Activated CD4-positive, alpha-beta T cell treated with anti-CD3 and anti-CD28 coated beads for 24 hours (primary cell): ENCODE data around the gene TIGD3.
A peak's percentile ranks its signal among the peaks of the same experiment; 100 is the strongest.

Source experiments
- DNase-seq, 2 donors: peaks; one replicate each; pipeline ENCODE4 v3.0.0-alpha.2; 2020; ENCODE audit warnings: low read depth in 2 of 2

TIGD3 gene, protein sequence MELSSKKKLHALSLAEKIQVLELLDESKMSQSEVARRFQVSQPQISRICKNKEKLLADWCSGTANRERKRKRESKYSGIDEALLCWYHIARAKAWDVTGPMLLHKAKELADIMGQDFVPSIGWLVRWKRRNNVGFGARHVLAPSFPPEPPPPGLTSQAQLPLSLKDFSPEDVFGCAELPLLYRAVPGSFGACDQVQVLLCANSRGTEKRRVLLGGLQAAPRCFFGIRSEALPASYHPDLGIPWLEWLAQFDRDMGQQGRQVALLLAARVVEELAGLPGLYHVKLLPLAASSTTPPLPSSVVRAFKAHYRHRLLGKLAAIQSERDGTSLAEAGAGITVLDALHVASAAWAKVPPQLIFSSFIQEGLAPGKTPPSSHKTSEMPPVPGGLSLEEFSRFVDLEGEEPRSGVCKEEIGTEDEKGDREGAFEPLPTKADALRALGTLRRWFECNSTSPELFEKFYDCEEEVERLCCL

DNA sequence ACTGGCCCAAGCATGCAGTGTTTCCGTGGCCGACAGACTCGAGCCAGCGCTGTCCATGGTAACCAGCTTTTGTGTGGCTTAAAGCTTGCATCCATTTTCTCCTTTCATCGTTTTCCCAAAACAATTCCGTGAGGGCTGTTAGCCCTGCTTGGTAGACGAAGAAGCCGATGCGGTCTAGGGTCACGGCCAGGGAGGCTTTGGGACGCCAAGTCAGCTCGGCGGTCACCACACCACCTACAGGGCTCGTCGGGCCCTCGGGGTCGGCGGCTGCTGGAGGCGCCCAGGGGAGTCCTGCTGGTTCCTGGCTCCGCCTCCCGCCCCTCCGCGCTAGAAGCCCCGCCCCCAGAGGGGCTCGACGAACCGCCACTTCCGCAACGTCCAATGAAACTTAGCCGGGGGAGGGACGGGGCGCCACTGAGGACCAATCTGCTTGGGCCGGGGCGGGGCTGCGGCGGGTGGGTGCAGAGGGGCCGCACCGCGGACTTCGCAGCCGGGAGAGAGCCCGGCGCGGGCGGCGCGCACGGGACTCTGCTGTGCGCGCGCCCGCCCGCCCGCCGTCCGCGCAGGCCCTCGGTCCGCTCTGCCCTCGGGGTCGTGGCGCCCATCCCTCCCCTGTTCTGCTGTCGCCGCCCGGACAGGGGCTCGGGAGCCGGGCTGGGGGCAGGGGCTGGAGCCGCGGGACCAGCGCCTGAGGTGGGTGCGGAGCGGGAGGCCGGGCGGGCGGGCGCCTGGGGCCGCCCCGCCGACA is at the start of gene TIGD3:
TSS of gene TIGD3 (plus strand) at position 487 of the 748 bp plus-strand sequence. CDS start 1,058 bp downstream, outside the sequence.
- peak; percentile 97 to 98 for DNase-seq

DNA sequence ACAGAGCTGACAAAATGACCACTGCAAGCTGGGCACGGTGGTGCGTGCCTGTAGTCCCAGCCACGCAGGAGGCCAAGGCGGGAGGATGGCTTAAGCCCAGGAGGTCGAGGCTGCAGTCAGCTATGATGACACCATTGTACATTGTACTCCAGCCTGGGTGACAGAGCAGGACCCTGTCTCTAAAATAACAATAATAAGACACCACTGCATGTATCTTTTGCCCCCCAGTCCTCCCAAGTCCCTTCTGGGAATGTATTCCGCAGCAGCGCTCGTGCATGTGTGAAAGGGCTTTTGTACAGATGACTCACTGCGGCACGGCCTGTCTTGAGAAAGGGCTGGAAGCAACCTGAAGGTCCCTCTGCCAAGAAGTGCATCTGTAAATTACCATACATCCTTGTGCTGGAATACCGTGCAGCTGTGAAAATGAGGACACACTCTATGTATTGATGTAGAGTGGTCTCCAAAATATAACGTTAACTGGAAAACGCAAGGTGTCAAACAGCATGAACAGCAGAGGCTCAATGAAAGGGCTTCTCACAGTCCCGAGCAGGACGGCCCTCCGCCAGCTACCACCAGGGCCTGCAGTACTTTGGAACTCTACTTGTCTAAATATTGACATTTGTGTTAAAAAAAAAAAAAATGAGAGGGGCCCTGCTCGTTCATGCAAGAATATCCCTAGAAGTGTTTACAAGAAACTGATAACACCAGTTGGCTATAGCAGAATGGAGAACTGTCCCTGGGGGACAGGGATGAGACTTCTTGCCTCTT is 48.9 kb upstream of the TIGD3 start:
- DNase-seq, result no peak

DNA sequence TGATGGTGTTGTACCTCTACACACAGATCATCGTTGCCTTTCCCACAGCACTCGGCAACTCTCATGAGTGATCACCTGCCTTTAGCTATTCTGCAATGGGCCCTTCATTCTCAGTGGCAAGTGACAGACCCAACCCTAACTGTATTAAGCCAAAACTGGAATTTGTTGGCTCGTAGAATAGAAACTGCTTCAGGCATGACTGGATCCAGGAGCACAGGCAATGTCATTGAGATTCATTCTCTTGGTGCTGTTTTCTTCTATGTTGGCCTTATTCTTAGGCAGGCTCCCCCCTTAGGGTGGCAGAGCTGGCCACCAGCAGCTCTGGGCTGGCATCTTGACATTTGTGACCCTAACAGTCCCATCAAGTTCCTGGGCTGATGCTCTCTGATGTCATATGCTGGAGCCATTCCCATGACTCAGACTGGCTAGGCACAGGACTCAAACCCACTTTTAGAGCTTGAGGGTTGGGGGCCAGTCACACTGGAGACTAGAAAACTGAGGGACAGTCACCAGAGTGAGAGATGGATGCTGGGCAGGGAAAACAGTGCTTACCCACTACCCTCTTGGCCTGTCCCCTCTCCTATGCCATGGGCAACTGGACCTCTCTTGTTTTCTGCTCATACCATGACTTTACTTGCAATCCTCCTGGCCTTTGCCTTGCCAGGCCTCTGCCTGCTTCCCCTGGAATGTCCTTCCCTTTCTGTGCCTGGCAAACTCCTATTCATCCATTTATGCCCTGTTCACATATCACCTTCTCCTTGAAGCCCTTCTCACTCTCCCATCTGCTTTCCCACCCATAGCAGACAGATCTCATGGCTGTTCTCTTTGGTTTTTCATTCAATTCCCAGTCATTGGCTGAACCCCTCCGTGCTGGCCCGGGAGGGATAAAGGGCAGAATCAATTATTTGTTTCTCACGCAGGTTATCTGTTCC is 47.0 kb upstream of the TIGD3 start:
- no peak for DNase-seq

DNA sequence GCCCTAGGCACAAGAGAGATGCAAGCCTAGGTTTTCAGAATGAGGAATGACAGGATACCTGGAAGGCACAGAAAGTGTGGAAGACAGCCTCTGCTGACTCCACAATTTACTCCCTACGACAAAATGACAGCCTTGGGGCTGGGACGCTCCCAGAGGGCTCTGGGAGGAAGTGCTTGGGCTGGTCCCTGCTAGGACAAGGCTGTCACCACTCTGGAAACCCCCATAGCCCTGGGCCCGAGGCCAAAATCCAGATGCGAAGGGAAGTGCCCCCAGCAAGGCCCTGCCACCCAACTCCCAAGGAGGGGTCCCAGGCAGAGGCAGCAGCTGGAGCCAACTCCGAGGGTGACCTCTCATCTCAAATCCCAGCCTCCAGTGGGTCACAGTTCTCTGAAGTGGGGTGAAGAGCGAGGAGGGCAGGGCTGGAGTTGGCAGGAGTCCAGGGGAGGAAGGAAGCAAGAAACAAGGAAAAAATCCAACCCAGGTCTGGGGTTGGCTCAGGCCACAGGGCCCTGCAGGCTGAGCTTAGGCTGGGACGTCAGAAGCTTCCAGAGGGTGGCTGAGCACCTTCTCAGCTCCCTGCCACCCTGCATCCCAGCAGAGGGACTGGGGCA is 46.2 kb upstream of the TIGD3 start:
- DNase-seq, result no peak

DNA sequence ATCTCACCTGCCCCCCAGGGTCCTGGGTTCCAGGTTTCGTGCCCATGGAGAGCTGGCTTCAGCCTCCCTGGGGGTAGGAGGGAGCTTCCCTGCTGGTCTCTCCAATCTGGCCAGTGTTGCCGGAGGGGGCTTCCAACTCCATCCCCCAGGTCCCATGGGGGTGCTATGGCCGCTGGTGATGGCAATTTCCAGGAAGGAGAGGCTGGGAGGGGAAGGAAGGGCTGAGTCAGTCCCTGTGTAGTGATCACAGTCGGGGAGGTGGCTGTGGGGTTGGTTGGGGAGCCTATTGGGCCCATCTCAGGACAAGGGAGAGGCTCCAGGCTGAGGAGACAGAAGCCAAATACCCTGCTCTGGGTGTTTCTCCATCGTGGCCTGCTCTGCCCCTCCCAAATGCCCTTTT is 45.5 kb upstream of the TIGD3 start:
- DNase-seq, result no peak

DNA sequence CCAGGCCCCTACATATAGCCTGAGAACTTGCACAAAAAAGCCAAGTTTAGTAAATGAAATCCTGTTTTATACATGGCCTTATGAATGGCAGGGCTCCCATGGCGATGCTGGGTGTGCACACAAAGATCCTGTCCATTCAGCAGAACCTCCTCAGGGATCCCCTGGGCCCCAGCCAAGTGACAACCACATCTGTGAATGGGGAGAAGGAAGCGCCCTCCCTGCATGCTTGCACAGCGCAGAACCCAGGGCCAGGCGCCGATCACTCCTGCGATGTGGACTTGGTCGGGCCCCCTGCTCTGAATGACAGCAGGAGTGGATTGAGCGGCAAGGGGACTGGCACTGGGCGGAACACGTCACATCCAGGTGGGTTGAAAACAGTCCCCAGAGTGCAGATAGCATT is 44.3 kb upstream of the TIGD3 start:
- no peak for DNase-seq

DNA sequence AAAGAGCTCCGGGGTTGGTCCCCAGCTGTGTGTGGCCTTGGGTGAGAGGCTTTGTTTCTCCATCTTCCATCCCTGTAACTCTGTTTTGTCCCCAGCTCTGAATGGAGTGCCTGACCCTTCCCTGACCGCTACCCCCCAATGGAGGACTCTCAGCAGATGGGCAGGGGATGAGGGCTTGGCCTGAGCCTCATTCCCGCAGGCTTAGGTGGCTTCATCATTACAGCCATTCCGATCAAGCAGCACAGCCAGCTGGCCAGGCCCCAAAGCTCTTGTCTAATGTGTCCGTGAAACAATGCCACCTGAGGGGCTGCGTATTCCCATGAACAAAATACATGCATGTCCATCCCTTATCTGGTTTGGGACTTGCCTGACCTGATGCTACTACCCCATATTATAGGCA is 43.8 kb upstream of the TIGD3 start:
- no peak for DNase-seq

DNA sequence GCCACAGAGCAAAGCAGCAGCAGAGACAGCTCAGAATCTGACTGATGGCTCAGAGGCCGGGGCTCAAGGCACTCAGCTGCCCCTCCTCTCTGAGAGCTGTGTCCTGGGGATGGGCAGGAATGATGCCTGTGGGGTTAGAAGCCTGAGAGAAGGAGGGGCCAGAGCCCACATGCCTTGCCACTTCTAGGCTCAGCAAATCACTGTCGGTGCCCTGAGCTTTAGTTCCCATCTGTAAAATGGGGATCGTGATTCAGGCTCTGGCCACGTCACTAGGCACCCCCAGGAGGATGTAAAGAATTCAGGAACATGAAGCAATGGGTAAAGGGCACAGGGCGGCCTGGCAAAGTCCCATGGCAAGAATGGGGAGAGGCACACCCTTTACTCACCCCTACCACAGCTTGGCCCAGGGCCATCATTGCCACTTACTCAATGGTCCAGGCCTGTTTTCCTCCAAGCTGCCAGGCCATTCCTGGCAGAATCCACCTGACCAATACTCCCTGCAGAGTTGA is 43.3 kb upstream of the TIGD3 start:
- no peak for DNase-seq

DNA sequence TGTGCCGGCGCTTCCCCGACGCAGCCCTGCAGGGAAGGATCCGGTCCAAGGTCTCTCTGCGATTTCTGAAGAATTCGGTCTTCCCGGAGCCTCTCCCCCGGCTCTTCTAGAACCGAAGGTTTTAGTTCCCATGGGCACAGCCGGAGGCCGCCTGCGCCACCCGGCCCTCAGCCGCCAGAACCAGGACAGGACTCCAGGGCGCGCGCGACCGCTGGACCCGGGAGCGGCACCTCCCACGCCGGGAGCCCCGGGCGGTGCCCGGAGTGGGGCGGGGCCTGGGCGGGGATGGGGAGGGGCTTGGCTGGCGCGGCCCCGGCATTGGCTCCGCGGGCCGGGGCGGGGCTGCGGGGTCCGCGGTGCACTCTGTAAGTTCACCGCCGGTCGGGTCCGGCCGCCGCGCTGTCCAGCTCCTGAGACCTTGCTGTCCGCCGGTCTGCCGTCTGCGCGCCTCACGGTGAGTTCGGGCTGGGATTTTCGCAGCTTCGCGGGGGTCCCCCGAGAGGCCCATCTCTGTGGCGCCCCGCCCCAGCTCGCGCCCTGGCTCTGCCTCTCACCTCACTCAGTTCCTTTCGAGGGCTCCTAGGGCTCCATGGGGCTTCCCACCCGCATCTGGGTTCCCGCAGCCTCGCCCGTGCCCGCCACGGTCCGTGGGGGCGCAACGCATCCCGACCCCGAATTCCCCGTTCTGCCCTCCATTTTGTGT is 39.9 kb upstream of the TIGD3 start, which contains the start of gene CDC42EP2:
TSS of gene CDC42EP2 (plus strand) at position 366 of the 703 bp plus-strand sequence. CDS start 6,033 bp downstream, outside the sequence.
- DNase-seq, result peak; percentile 58 to 67

DNA sequence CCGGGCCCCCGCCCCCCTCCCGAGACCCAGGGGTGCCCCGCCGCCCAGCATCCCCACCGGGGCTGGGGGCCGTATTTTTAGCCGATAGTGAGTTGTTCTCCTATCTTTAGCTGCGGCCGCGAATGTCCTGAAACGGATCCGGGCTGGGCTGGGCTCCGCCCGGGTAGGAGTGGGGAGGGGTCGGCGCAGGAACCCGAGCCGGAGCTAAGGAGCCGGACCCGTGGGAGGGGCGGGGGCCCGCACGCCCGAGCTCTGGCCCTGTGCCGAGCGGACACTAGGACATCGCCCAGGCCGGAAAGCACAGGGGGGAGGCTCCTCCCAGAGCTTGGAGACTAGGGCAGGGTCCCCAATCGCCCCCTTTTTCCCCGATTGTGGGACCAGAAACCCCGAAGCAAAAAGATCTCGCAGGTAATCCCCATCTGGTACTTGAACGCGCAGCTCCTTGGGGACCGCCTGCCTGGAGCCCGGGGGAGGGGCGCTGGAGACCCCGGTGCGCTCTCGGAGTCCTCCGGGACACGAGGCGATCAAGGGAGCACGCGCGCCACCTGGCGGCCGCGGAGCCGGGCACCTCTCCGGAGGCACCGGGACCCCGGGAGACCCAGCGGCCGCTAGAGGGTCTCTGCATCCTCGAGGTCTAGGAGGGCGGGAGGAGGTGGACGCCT is 39.2 kb upstream of the TIGD3 start:
- DNase-seq, result peak; percentile 76 to 79

DNA sequence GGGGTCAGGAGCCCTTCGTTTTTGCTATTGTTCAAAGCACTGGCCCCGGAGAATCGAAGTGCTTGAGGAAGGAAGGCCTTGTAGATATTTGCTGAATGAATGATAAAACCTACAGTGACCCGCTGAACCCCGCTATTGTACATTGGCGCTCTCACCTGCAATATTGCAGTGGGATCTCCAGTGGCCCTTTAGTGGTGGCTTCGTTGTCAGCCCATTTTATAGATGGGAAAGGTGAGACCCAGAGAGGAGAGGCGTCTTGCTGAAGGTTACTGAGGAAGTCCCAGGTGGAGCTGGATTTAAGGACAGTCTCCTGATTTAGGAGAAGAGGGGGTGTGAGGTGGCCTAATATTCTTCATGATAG is 38.7 kb upstream of the TIGD3 start:
- DNase-seq, result no peak

DNA sequence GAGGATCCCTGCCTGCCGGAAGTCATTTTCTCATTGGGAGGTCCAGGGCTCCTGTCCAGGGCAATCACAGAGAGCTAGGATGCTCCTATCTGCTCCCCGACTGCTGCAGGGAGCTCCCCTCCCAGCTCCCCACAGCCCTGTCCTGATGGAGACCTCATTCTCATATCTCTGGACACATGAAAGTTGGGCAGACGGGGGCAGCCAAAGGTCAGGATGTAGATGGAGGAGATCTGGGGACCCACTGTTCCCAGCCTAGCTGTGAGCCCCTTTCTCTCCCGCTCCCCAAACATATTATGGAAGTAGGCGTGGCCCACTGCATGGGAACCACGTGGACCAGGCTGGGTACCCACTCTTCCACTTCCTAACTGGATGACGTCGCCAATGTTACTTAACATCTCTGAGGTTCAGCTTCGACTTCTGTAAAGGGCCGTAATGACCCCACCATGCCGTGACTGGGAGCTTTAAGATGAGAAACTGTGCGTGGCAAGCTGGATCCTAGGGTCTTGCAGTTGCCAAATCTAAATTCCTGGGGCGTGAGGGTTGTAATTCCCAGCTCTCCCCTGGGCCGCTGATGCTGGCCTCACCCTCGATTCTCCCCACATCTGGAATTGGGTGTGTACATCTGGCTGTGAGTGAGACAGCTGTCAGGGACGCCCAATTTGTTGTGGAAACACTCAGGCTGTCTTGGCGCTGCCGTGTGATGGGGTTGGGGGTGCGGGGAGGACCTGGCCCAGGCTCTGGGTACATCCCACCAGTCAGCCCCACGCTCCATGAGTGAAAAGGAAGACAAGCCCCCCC is 38.1 kb upstream of the TIGD3 start:
- no peak for DNase-seq

DNA sequence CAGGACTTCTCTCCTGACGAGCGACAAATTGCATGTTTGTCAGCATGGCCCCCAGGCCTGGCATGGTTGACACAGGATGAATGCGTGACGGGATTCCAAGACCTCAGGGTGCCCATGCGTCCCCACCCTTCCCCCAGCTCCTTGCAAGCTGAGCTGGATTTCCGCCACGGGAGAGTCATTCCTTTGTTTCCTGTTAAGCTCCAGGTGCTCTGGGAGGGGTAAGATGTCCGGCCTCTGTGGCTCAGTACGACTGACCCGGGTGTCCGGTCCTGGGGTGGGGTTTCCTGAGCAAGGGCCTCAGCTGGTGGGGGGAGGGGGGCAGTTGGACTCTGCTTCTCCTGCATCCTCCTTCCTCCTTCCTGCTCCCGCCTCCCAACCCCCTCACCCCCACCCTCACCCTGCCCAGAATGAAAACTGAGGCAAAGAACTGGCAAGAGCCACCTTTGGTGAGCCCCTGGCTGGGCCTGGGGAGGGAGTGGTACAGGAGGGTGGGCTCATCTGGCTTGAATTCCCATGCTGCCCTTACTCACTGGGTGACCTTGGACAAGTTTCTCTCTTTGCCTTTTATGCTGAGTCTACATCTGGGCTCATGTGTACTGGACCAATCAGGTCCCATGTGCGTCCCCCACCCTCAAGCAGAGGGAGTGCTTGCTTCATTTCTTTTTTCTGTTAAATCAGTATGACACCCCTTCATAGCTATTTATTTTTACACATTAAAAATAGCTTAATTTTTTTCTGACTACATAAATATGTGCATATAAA is 37.3 kb upstream of the TIGD3 start:
- DNase-seq, result no peak

DNA sequence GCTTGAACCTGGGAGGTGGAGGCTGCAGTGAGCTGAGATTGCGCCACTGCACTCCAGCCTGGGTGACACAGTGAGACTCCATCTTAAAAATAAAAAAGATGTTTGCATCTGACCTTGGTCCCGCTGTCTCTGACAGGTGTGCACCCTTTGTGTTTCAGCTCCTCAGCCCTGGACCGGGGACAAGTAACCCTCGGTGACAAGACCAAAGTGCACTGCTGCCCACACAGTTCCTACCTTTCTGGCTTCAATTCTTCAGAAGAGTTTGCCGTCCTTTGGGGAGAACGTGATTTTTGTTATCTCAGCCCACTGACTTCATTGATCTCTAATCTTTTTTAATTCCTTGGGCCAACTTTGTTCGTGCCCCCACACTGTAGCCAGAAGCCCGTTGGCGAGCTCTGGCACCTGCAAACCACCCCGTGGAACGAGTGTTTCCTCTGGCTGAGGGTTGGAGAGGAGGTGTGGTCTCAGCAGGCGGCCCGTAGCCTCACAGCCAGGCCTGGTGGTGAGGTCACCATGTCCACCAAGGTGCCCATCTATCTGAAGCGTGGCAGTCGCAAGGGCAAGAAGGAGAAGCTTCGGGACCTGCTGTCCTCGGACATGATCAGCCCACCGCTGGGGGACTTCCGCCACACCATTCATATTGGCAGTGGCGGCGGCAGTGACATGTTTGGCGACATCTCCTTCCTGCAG is 34.0 kb upstream of the TIGD3 start:
- no peak for DNase-seq

DNA sequence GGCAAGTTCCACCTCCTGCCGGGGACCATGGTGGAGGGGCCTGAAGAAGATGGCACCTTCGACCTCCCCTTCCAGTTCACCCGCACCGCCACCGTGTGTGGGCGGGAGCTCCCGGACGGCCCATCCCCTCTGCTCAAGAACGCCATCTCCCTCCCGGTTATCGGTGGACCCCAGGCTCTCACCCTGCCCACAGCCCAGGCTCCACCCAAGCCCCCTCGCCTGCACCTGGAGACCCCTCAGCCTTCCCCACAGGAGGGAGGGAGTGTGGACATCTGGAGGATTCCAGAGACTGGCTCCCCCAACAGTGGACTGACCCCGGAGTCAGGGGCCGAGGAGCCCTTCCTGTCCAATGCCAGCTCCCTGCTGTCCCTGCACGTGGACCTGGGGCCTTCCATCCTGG is 33.5 kb upstream of the TIGD3 start:
- no peak for DNase-seq

DNA sequence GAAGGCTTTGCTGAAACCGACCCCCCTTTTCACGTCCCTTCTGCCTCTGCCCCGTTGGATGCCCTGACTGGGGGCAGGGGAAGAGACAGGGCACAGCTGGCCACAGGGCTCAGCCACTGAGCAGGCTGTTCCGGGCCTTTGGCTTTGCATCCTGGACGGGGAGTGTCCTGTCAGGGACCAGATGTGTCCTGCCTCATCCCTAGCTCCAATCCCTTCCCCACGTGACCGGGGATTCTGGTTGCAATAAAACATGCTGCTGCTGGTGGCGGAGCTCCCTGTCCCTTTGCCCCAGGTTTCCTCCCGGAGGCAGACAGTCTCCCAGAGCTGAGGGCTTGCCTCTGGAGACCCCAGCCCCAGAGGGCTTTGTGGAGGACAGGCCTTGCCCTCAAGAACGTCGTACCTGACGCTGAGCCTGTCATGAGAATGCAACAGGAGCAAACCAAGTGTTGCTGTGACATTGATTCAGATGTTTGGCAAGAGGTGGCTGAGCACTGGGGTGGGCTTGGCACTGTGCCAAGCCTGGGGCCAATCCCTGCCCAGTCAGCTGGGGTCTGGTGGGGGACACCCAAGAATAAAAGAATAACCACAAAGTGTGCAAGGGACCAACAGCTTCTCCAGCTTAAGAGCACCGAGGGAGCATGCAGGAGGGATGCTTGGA is 32.6 kb upstream of the TIGD3 start:
- DNase-seq, result no peak

DNA sequence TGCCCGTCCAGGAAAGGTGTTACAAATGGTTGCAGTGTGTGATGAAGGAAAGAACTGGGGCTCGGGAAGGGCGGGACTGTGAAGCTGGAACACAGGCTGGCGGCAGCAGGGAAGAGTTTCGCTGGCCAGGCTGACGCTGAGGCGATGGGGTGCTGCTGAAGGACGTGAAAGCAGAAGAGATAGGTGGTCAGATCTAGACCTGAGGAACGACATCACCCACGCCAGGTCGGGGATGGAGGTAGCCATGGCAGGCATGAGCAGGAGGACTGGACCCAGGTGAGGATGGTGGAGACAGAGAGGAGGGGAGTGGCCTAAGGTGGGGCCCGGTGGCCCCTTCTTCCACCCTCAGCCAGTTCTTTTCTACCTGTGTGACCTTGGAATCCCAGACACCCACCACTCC is 30.7 kb upstream of the TIGD3 start:
- no peak for DNase-seq
